Measurements from ENCODE around the gene ARL8A.

GRCh38 chr1:202187697-202188407 lies 43.3 kb upstream of the ARL8A start:
- TF ChIP-seq, protein P1, sequence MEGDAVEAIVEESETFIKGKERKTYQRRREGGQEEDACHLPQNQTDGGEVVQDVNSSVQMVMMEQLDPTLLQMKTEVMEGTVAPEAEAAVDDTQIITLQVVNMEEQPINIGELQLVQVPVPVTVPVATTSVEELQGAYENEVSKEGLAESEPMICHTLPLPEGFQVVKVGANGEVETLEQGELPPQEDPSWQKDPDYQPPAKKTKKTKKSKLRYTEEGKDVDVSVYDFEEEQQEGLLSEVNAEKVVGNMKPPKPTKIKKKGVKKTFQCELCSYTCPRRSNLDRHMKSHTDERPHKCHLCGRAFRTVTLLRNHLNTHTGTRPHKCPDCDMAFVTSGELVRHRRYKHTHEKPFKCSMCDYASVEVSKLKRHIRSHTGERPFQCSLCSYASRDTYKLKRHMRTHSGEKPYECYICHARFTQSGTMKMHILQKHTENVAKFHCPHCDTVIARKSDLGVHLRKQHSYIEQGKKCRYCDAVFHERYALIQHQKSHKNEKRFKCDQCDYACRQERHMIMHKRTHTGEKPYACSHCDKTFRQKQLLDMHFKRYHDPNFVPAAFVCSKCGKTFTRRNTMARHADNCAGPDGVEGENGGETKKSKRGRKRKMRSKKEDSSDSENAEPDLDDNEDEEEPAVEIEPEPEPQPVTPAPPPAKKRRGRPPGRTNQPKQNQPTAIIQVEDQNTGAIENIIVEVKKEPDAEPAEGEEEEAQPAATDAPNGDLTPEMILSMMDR (IDR thresholded peaks at IDR 0.05): no peak
- no peak for TF ChIP-seq ZFX (IDR thresholded peaks at IDR 0.05; ENCODE audit: borderline replicate concordance)

Measured in 22Rv1 (cell line).